Measurements from ENCODE around the gene HNRNPUL2.

- TF ChIP-seq, protein P1, sequence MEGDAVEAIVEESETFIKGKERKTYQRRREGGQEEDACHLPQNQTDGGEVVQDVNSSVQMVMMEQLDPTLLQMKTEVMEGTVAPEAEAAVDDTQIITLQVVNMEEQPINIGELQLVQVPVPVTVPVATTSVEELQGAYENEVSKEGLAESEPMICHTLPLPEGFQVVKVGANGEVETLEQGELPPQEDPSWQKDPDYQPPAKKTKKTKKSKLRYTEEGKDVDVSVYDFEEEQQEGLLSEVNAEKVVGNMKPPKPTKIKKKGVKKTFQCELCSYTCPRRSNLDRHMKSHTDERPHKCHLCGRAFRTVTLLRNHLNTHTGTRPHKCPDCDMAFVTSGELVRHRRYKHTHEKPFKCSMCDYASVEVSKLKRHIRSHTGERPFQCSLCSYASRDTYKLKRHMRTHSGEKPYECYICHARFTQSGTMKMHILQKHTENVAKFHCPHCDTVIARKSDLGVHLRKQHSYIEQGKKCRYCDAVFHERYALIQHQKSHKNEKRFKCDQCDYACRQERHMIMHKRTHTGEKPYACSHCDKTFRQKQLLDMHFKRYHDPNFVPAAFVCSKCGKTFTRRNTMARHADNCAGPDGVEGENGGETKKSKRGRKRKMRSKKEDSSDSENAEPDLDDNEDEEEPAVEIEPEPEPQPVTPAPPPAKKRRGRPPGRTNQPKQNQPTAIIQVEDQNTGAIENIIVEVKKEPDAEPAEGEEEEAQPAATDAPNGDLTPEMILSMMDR (IDR thresholded peaks at IDR 0.05; ENCODE audit: low read depth, low read length) = no peak
- TF ChIP-seq POLR2A (IDR thresholded peaks at IDR 0.05; ENCODE audit: extremely low read depth, insufficient read length) = peak; percentile 59
Measured at GRCh38 chr11:62705880-62706849, 21.1 kb downstream of the HNRNPUL2 start.

Data from NB4 (cell line).